DND-41 (cell line): ENCODE results near the gene GAS2.

Experiments used
- ATAC-seq: fragments of 200-7000 bp; cut with Tn5 transposase; 3 replicates; pipeline ENCODE4 v1.9.1; 2021; ENCODE audit warnings: low read depth; ENCODE audit not compliant: insufficient read depth
- DNase-seq: peaks from one replicate; pipeline ENCODE4 v3.0.0-alpha.2; 2020
- H2AFZ ChIP-seq: 2 replicates; pipeline ENCODE4 v1.6.0; 2012; ENCODE audit warnings: low read depth, low read length
- H3K27ac ChIP-seq: 2 replicates; pipeline ENCODE4 v1.5.1; 2012; ENCODE audit warnings: low read length, inconsistent platforms
- H3K27me3 ChIP-seq: fragments of 200-600 bp; sonication (generic); 2 replicates; pipeline ENCODE4 v1.6.0; 2012; ENCODE audit warnings: low read length, mild to moderate bottlenecking, inconsistent platforms; ENCODE audit not compliant: insufficient read depth, poor library complexity
- H3K36me3 ChIP-seq: 2 replicates; pipeline ENCODE4 v1.5.1; 2012; ENCODE audit warnings: low read length, inconsistent platforms; ENCODE audit not compliant: insufficient read depth
- H3K4me1 ChIP-seq: 2 replicates; pipeline ENCODE4 v1.5.1; 2012; ENCODE audit warnings: mild to moderate bottlenecking, low read length; ENCODE audit not compliant: insufficient read depth
- H3K4me2 ChIP-seq: 2 replicates; pipeline ENCODE4 v1.6.0; 2012; ENCODE audit warnings: mild to moderate bottlenecking, moderate library complexity, low read length, inconsistent platforms; ENCODE audit not compliant: insufficient read depth
- H3K4me3 ChIP-seq, 2 experiments: fragments of 200-600 bp in 1 of 2; shearing (Covaris generic) in 1 of 2; 2 replicates each; pipeline ENCODE4 v1.5.1; 2012 to 2016; ENCODE audit warnings: inconsistent platforms in 2 of 2, low read length in 2 of 2, mild to moderate bottlenecking in 2 of 2, low read depth in 1 of 2, moderate library complexity in 1 of 2
- H3K79me2 ChIP-seq: 2 replicates; pipeline ENCODE4 v1.6.0; 2012; ENCODE audit warnings: low read length, inconsistent platforms; ENCODE audit not compliant: insufficient read depth
- H3K9ac ChIP-seq: 2 replicates; pipeline ENCODE4 v1.6.0; 2012; ENCODE audit warnings: low read depth, mild to moderate bottlenecking, inconsistent platforms, low read length, moderate library complexity
- H3K9me3 ChIP-seq: 2 replicates; pipeline ENCODE4 v1.5.1; 2012; ENCODE audit warnings: low read length, moderate library complexity, mild to moderate bottlenecking, inconsistent platforms; ENCODE audit not compliant: insufficient read depth, severe bottlenecking
- H4K20me1 ChIP-seq: 2 replicates; pipeline ENCODE4 v1.6.0; 2012; ENCODE audit warnings: low read length; ENCODE audit not compliant: insufficient read depth
- EZH2 ChIP-seq: IDR thresholded peaks from 3 replicates; pipeline ENCODE4 v1.6.1; 2012; ENCODE audit warnings: borderline replicate concordance, low read depth, mild to moderate bottlenecking, moderate library complexity, low read length, inconsistent platforms; ENCODE audit not compliant: severe bottlenecking
- TF ChIP-seq, protein P1 (sequence below): IDR thresholded peaks from 2 replicates; pipeline ENCODE4 v1.5.1; 2012; ENCODE audit warnings: borderline replicate concordance, low read length, moderate library complexity, mild to moderate bottlenecking; ENCODE audit not compliant: poor library complexity, severe bottlenecking; ENCODE audit errors: extremely low read depth

GAS2 gene

DNA sequence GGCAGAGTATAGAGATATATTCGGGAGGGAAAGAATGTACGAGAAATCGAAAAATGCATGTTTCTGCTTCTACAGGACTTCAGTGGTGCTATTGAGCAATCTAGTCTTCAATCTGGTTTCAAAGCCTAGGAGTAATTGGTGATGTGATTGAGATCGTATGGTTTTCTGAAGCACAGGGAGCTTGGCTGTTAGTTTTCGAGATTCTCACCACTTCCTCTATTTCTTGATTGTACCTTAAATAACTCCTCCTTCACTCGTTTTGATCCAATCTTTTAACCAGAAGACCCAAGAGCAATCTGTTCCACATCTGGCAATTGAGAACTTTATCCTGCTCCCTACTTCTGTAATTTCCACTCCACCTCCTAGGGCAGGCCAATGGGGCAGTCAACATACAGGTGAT lies 193.3 kb downstream of the GAS2 start:
- Histone ChIP-seq H3K36me3 (no peaks in the 10 kb centered on the region), H3K9ac (no peak overlapping the region), H3K79me2 (no peaks in the 10 kb centered on the region), H3K27ac (no peak overlapping the region), H3K4me1 (no peaks in the 10 kb centered on the region), H3K27me3 (no peaks in the 10 kb centered on the region), H3K4me3 (no peak overlapping the region), H2AFZ (no peak overlapping the region), H3K9me3 (no peaks in the 10 kb centered on the region), H4K20me1 (no peaks in the 10 kb centered on the region), H3K4me2 (no peak overlapping the region)
- DNase-seq (no peak), ATAC-seq (no peak)
- no peak for TF ChIP-seq EZH2
- TF ChIP-seq, protein P1, sequence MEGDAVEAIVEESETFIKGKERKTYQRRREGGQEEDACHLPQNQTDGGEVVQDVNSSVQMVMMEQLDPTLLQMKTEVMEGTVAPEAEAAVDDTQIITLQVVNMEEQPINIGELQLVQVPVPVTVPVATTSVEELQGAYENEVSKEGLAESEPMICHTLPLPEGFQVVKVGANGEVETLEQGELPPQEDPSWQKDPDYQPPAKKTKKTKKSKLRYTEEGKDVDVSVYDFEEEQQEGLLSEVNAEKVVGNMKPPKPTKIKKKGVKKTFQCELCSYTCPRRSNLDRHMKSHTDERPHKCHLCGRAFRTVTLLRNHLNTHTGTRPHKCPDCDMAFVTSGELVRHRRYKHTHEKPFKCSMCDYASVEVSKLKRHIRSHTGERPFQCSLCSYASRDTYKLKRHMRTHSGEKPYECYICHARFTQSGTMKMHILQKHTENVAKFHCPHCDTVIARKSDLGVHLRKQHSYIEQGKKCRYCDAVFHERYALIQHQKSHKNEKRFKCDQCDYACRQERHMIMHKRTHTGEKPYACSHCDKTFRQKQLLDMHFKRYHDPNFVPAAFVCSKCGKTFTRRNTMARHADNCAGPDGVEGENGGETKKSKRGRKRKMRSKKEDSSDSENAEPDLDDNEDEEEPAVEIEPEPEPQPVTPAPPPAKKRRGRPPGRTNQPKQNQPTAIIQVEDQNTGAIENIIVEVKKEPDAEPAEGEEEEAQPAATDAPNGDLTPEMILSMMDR, result no peak

DNA sequence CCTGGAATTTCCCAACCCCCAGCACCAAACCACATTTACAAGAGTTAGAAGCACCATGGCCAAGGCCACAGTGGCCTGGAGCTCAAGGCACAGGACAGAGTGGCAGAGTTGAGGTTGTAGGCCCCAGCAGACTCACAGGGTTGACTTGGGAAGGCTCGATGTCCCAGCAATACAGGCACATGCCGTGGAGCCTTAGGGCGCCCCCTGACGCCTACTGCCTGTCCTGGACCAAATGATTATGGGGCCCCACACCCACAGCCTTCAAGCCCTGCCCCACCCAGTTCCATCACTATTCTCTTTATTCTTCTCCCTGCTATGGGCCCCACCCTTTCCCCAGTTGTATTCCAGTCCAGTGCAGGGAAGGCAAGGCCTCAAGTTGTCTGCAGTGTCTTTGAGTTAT lies 193.8 kb downstream of the GAS2 start, which contains the start of gene CCDC179:
Gene CCDC179 (minus strand): TSS at position 234 of the 400 bp plus-strand sequence. CDS start 53 bp downstream, at position 181.
- Histone ChIP-seq H3K9ac (no peak within 1 kb of the TSS), H3K9me3 (no peaks in the 10 kb centered on the region), H3K27me3 (no peaks in the 10 kb centered on the region), H3K36me3 (no peaks in the 10 kb centered on the region), H3K4me1 (no peaks in the 10 kb centered on the region), H3K4me2 (no peak within 1 kb of the TSS), H3K27ac (no peak within 1 kb of the TSS), H3K4me3 (no peak within 1 kb of the TSS), H4K20me1 (no peaks in the 10 kb centered on the region), H3K79me2 (no peaks in the 10 kb centered on the region), H2AFZ (no peak within 1 kb of the TSS)
- no peak for DNase-seq
- no peak for ATAC-seq
- no peak for TF ChIP-seq EZH2
- TF ChIP-seq, protein P1, result no peak
